Measurements from ENCODE around the gene SULT1E1. TPM values are rescaled to one million over a fixed set of nuclear protein-coding genes. Genes with fewer than 3 reads are reported as not detected.

Gene SULT1E1
- polyA plus RNA-seq, 3 donors = 410 to 645 (median 503) TPM

- no peak for DNase-seq (ENCODE audit: low read depth in 3 of 3, low spot score in 2 of 3)
These were observed 59.3 kb downstream of the SULT1E1 start for GRCh38 chr4:69800599-69800998.

GRCh38 chr4:69799337-69799736, 60.6 kb downstream of the SULT1E1 start:
- DNase-seq (ENCODE audit: low read depth in 3 of 3, low spot score in 2 of 3) = no peak

GRCh38 chr4:69793732-69794131, 66.2 kb downstream of the SULT1E1 start:
- DNase-seq (ENCODE audit: low read depth in 3 of 3, low spot score in 2 of 3) = no peak

Other genes with a start within 250 kb of the SULT1E1 start
- gene UGT2A2, start 220.5 kb downstream of the SULT1E1 start, polyA plus RNA-seq (ENCODE audit: insufficient read length in 3 of 3) = not detected
- gene UGT2A1, start 206.9 kb downstream of the SULT1E1 start, polyA plus RNA-seq (ENCODE audit: insufficient read length in 3 of 3) = 10 to 100 TPM in 1 of 3 donors, 1 to 10 TPM in 1, under 1 TPM in 1; 0.40 to 68.7 (median 3.3) TPM
- 1 to 10 TPM in 1 of 3 donors, under 1 TPM in 2; 0.88 to 1.4 (median 1.00) TPM for gene SULT1B1, start 99.5 kb downstream of the SULT1E1 start, polyA plus RNA-seq (ENCODE audit: insufficient read length in 3 of 3)
- gene CSN1S1, start 70.9 kb upstream of the SULT1E1 start, polyA plus RNA-seq (ENCODE audit: insufficient read length in 3 of 3) = not detected
- gene CSN2, start 105.6 kb upstream of the SULT1E1 start, polyA plus RNA-seq (ENCODE audit: insufficient read length in 3 of 3) = not detected
- gene STATH, start 135.8 kb upstream of the SULT1E1 start, polyA plus RNA-seq (ENCODE audit: insufficient read length in 3 of 3) = under 1 TPM; 0.36 to 0.57 (median 0.40) TPM
- not detected for gene HTN3, start 168.3 kb upstream of the SULT1E1 start, polyA plus RNA-seq (ENCODE audit: insufficient read length in 3 of 3)
- under 1 TPM in 1 of 3 donors, not detected in 2; 0.14 TPM for gene HTN1, start 190.3 kb upstream of the SULT1E1 start, polyA plus RNA-seq (ENCODE audit: insufficient read length in 3 of 3)